SIG-M5 (cell line): ENCODE measurements around the gene TMEM47.

ENCODE experiments used
- DNase-seq: peaks from one replicate; lab custom pipeline; 2025; lab: John Stamatoyannopoulos, UW

TMEM47 gene

DNA sequence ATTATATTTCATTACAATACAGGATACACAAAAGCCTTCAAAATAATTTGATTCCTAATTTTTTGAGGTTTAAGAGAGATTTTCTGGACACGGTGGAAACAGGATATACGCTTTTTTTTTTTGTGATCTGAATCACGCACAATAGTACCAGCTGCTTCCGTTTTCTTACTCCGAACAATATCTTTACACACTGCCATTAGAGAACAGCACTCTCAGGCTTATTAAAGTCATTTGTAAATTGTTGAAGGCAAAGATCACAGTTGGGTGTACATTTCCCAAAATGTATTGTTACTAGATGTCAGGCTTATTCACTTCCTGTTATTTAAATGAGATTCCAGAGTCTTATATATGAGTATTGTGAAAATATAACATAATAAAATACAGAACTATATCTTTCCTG lies 71.5 kb downstream of the TMEM47 start:
- DNase-seq = no peak

DNA sequence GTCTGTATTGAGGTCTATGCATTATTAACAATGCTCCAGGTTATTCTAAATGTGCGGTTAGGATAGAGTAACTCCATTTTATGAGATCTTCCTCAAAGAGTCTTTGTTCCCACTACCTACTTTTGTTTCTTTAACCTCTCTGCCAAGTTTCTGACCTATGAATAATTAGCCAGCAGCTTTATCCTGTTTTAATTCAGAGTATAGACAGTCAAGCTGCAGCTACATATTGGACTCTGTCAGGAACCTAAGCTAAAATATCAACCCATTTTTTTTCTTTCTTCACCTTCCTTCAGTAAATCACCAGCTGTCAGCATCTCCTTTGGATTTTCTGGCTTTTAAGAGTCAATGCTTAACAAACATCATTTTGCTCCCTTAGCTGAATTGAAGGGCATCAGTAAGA lies 72.3 kb downstream of the TMEM47 start:
- no peak for DNase-seq

DNA sequence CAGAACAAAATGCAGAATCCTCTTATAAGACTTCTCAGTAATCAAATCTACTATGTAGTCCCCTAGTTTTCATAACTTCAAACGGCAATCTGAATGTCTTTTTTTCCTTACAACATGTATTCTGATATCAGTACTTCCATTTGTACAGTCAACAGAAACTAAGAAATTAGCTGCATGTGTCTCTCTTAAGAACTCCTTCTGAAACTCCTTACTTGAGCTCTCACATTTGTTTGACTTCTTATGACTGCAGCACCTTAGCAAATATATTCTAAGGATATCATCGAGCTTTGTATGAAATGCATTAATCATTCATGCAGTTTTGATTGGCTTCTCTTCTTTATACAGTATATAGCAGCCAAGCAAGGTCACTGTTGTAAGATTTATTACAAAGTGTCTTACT lies 77.0 kb downstream of the TMEM47 start:
- no peak for DNase-seq

DNA sequence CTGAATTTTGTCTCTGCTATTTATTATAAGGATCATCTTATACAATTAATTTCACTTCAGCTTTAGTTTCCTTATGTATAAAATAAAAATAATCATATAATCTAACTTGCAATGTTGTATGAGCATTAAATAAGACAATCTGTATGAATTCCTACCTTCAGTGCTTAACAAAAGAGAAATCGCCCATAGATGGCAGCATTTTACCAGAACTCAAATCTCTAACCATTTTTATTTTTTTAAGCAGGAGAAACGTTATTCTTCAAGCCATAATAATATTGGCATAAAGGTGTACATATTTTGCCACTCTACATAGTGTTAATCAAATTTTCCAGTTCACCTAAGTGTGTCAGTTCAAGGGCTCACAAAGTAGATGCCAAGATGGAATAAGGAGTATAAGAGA lies 78.8 kb downstream of the TMEM47 start:
- no peak for DNase-seq
